Epithelial cell of proximal tubule (primary cell): ENCODE results near the gene PUS3. TPM values are rescaled to one million over a fixed set of nuclear protein-coding genes. Genes with fewer than 3 reads are reported as not detected.
A peak's percentile ranks its signal among the peaks of the same experiment; 100 is the strongest.

Experiments
- DNase-seq: peaks from one replicate; pipeline ENCODE4 v3.0.0-alpha.2; 2011; ENCODE audit warnings: low read depth
- H3K4me3 ChIP-seq: 2 replicates; pipeline ENCODE4 v1.5.1; 2011; ENCODE audit warnings: low read depth, mild to moderate bottlenecking, low read length
- total RNA-seq: library from RNA; depleted of rRNA; stranded (reverse); fragments of >200 nt; gene quantifications from 2 replicates; pipeline ENCODE4 v1.2.3, GENCODE V29; 2015
- TF ChIP-seq, protein P1 (sequence below): conservative IDR thresholded peaks from 2 replicates; pipeline ENCODE4 v1.5.1; 2012; ENCODE audit warnings: low read depth, mild to moderate bottlenecking, low read length

PUS3 gene
- total RNA-seq, 1 donor from 2014 or later, result 7.1 TPM

DNA sequence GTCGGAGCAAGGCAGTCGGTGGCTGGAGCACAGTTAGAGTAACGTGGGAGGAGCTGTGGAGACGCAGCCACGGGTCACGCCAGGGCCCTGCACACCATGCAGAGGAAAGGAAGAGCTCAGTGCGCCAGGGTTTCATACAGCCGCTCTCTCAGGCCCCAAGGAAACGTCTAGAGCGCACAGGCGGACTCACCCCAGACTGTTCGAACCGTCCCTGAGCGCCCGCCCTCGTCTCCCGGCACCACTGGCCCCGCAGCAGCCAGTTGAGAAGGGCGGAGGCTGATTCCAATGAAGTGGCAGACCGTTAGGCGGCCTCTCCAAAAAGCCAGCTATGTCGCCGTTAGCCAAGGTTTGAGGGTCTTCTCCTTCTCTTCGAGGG, 16.0 kb downstream of the PUS3 start:
- TF ChIP-seq, protein P1, sequence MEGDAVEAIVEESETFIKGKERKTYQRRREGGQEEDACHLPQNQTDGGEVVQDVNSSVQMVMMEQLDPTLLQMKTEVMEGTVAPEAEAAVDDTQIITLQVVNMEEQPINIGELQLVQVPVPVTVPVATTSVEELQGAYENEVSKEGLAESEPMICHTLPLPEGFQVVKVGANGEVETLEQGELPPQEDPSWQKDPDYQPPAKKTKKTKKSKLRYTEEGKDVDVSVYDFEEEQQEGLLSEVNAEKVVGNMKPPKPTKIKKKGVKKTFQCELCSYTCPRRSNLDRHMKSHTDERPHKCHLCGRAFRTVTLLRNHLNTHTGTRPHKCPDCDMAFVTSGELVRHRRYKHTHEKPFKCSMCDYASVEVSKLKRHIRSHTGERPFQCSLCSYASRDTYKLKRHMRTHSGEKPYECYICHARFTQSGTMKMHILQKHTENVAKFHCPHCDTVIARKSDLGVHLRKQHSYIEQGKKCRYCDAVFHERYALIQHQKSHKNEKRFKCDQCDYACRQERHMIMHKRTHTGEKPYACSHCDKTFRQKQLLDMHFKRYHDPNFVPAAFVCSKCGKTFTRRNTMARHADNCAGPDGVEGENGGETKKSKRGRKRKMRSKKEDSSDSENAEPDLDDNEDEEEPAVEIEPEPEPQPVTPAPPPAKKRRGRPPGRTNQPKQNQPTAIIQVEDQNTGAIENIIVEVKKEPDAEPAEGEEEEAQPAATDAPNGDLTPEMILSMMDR, result no peak
- peak overlapping the region; percentile 82 for H3K4me3 ChIP-seq
- DNase-seq, result no peak

DNA sequence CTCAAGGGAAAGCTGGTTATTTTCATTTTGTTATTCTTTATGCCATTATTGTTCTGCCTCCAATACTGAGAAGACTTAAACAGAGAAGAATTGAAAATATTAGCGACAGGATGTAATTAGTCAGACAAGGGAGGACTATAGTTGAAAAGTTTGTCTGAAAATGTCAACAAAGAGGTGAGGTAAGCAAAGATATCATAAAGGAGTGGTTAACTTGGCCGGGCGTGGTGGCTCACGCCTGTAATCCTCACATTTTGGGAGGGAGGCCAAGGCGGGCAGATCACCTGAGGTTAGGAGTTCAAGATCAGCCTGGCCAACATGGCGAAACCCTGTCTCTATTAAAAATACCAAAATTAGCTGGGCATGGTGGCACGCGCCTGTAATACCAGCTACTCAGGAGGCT, 19.6 kb downstream of the PUS3 start:
- no peak for DNase-seq
- TF ChIP-seq, protein P1, result no peak
- H3K4me3 ChIP-seq, result no peak overlapping the region

DNA sequence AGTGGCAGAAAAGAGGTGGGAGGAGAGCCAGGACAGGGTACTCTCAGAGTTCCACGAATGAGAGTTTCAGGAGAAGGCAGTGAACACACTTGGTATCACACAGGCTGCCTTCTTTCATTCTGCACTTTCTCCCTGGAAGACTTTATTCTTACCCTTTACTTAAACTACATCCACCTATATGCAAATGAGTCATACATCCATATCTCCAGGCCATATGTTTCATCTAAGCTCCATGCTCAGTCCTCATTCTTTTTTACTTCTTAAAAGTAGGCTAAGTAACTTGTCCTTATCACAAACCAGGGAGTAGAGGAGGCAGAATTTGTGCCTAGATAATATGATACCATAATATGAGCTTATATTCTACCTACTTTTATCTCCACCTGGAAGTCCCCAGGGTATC, 21.7 kb downstream of the PUS3 start:
- TF ChIP-seq, protein P1, result no peak
- H3K4me3 ChIP-seq, result no peak overlapping the region
- DNase-seq, result no peak

DNA sequence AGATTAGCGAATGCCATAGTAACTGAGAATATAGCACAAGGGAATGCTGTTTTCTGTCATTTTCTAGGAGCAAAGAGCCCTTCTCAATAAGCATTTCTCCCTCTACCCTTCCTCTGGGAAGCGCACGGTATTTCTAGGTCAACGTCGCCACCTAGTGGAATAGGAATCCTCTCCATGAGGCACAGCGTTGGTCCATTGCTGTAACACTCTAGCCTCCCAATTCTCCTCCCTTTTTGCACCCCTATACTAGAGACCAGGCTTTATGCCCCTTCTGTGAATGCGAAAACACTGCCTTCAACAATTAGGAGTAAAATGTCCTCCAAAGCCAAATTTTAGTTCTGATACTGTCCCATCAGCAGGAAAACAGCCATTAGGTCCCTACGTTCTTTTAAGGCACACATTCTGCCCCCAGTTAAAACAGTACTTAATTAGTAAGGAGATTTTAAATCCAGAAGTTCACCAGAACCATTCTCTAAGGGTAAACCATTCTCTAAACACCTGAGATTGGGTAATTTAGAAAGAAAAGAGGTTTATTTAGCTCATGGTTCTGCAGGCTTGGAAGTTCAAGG, 28.4 kb downstream of the PUS3 start:
- H3K4me3 ChIP-seq, result no peak overlapping the region
- peak; percentile 13 for DNase-seq

DNA sequence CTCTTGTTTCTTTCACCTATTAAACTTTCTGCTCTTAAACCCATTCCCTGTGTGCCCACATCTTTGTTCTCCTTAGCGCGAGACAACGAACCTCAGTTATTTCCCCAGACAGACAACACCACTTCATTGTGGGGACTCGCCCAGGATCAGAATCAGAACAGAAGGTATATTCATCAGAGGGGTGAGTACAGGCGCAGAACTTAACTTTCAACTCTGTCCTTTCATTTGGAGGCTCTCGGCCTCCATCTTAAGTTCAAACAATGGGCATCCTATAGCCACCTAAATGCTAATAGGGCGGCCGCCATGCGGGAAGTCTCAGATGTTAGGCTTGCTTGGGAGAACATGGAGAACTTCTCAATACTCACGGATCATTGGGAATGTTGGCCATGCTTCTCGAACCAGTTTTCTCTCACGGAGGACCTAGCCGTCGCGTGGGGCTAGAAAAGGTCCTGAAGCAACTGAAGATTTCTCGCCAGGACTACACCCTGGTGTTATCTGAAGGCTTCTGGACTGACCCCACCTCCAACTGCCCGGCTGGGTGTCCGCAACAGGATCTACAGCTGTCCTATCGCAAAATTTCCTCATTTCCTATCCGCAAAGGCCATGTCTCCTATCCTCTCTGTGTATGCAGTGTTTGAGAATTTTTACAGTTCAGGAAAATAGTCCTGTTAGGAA, 29.0 kb downstream of the PUS3 start:
- TF ChIP-seq, protein P1, result no peak
- H3K4me3 ChIP-seq, result no peak overlapping the region
- no peak for DNase-seq

More for the DNA sequence above, 28.4 kb downstream of the PUS3 start:
- TF ChIP-seq, protein P1, result peak; percentile 86

DNA sequence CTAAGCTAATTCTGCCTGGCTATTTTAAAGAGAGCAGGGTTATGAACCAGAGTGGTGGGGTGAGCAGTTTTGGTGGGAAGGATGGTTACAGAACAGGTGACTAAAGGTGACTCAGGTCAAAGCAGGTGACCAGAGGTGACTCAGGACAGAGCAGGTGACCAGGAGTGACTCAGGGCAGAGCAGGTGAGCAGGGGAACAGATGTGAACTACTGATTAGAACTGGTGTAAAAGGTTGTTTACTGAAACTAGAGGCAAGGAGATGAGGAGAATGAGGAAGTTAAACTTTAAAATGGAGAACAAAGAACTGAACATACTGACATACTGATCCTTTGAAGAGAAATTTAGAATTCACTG, 30.9 kb downstream of the PUS3 start:
- TF ChIP-seq, protein P1, result no peak
- no peak overlapping the region for H3K4me3 ChIP-seq
- DNase-seq, result no peak
